CD4-positive, alpha-beta T cell treated with Interleukin-12 subunit alpha and Interleukin-12 subunit beta, for 1 hour (primary cell): ENCODE measurements around the gene SYT8.
"Not testable (repeated sequence)": the region's sequence is repeated elsewhere in the genome, so short reads cannot be mapped to it uniquely, and the experiment has no call there.

Experiments used
- DNase-seq: peaks from one replicate; pipeline ENCODE4 v3.0.0-alpha.2; 2020

The SYT8 gene

GRCh38 chr11:1862588-1863351 is 28.0 kb downstream of the SYT8 start:
- DNase-seq, result no peak

GRCh38 chr11:1863352-1864216 is 28.8 kb downstream of the SYT8 start:
- DNase-seq, result no peak

- no peak for DNase-seq
Observed at GRCh38 chr11:1864231-1864630, 29.4 kb downstream of the SYT8 start.

- no peak for DNase-seq
Observed at GRCh38 chr11:1864831-1865665, 30.3 kb downstream of the SYT8 start.

GRCh38 chr11:1866226-1866625 is 31.4 kb downstream of the SYT8 start:
- no peak for DNase-seq

- no peak for DNase-seq
Observed at GRCh38 chr11:1866776-1867175, 32.0 kb downstream of the SYT8 start.

- no peak for DNase-seq
Observed at GRCh38 chr11:1867381-1867780, 32.6 kb downstream of the SYT8 start.

- DNase-seq, result no peak
Observed at GRCh38 chr11:1868056-1868635, 33.4 kb downstream of the SYT8 start.

- no peak for DNase-seq
Observed at GRCh38 chr11:1868636-1869291, 34.0 kb downstream of the SYT8 start.

GRCh38 chr11:1869427-1870325 is 34.9 kb downstream of the SYT8 start:
- DNase-seq, result no peak

GRCh38 chr11:1870326-1870696 is 35.5 kb downstream of the SYT8 start:
- DNase-seq, result no peak

- peak; percentile 60 for DNase-seq
Observed at GRCh38 chr11:1870721-1871466, 36.1 kb downstream of the SYT8 start.

GRCh38 chr11:1871531-1871930 is 36.7 kb downstream of the SYT8 start:
- no peak for DNase-seq

- no peak for DNase-seq
Observed at GRCh38 chr11:1872267-1872985, 37.6 kb downstream of the SYT8 start.

- no peak for DNase-seq
Observed at GRCh38 chr11:1873048-1873812, 38.4 kb downstream of the SYT8 start.

- DNase-seq, result not testable (repeated sequence)
Observed at GRCh38 chr11:1873813-1874150, 39.0 kb downstream of the SYT8 start.

GRCh38 chr11:1874441-1875092 is 39.8 kb downstream of the SYT8 start:
- DNase-seq, result not testable (repeated sequence)

GRCh38 chr11:1875093-1875850 is 40.5 kb downstream of the SYT8 start:
- DNase-seq, result no peak
